OCI-LY1 (cell line): ENCODE results near the gene PLPP4.

Source experiments
- H2AFZ ChIP-seq: fragments of 200-600 bp; sonication (generic), shearing (Covaris generic); 2 replicates; pipeline ENCODE4 v1.6.0; 2014; ENCODE audit warnings: antibody characterized with exemption, mild to moderate bottlenecking, low read length
- H3F3A ChIP-seq: fragments of 200-600 bp; sonication (generic), shearing (Covaris generic); 2 replicates; pipeline ENCODE4 v1.6.0; 2014; ENCODE audit warnings: mild to moderate bottlenecking, antibody characterized with exemption, low read length, moderate library complexity; ENCODE audit not compliant: insufficient read depth
- H3K27ac ChIP-seq: fragments of 200-600 bp; sonication (generic); 2 replicates; pipeline ENCODE4 v1.5.1; 2014; ENCODE audit warnings: low read length, mixed run types, mild to moderate bottlenecking, low read depth; ENCODE audit not compliant: poor library complexity, severe bottlenecking
- H3K27me3 ChIP-seq: fragments of 200-600 bp; sonication (generic); 2 replicates; pipeline ENCODE4 v1.6.0; 2014; ENCODE audit warnings: antibody characterized with exemption, mild to moderate bottlenecking, low read length, moderate library complexity; ENCODE audit not compliant: insufficient read depth
- H3K36me3 ChIP-seq: fragments of 200-600 bp; sonication (generic); 2 replicates; pipeline ENCODE4 v1.6.1; 2014; ENCODE audit warnings: mild to moderate bottlenecking, antibody characterized with exemption, low read length, moderate library complexity, mixed read lengths; ENCODE audit not compliant: insufficient read depth
- H3K4me1 ChIP-seq: fragments of 200-600 bp; sonication (generic); 2 replicates; pipeline ENCODE4 v1.5.1; 2014; ENCODE audit warnings: mild to moderate bottlenecking, low read length, moderate library complexity; ENCODE audit not compliant: insufficient read depth, severe bottlenecking
- H3K4me2 ChIP-seq: fragments of 200-600 bp; sonication (generic), shearing (Covaris generic); 2 replicates; pipeline ENCODE4 v1.6.1; 2014; ENCODE audit warnings: low read length
- H3K4me3 ChIP-seq: fragments of 200-600 bp; sonication (generic); 2 replicates; pipeline ENCODE4 v1.5.1; 2014; ENCODE audit warnings: low read length, low read depth, mild to moderate bottlenecking, mixed read lengths; ENCODE audit not compliant: poor library complexity, severe bottlenecking
- H3K79me2 ChIP-seq: fragments of 200-600 bp; shearing (Covaris generic); 2 replicates; pipeline ENCODE4 v1.6.1; 2016; ENCODE audit warnings: mixed run types, low read length, mixed read lengths; ENCODE audit not compliant: insufficient read depth
- H3K9ac ChIP-seq: fragments of 200-600 bp; sonication (generic), shearing (Covaris generic); 2 replicates; pipeline ENCODE4 v1.6.1; 2014; ENCODE audit warnings: mild to moderate bottlenecking, low read length, mixed read lengths
- H3K9me2 ChIP-seq: fragments of 200-600 bp; sonication (generic), shearing (Covaris generic); 2 replicates; pipeline ENCODE4 v1.6.1; 2014; ENCODE audit warnings: low read depth, mild to moderate bottlenecking, low read length, mixed read lengths
- H3K9me3 ChIP-seq: fragments of 200-600 bp; shearing (Covaris generic); 2 replicates; pipeline ENCODE4 v1.6.1; 2014; ENCODE audit warnings: low read length, mixed read lengths
- H4K20me1 ChIP-seq: fragments of 200-600 bp; sonication (generic), shearing (Covaris generic); 2 replicates; pipeline ENCODE4 v1.6.0; 2016; ENCODE audit warnings: mild to moderate bottlenecking, low read length; ENCODE audit not compliant: insufficient read depth
- EZH2 ChIP-seq: fragments of 200-600 bp; sonication (generic), shearing (Covaris generic); IDR thresholded peaks from 2 replicates; pipeline ENCODE4 v1.8.0; 2017; ENCODE audit warnings: borderline replicate concordance, mixed run types, mild to moderate bottlenecking, antibody characterized with exemption, low read length, moderate library complexity, mixed read lengths
- TF ChIP-seq, protein P1 (sequence below): fragments of 200-600 bp; sonication (generic), shearing (Covaris generic); IDR thresholded peaks from 2 replicates; pipeline ENCODE4 v1.5.1; 2017; ENCODE audit warnings: mild to moderate bottlenecking, antibody characterized with exemption, low read length, moderate library complexity, mixed read lengths

The PLPP4 gene

GRCh38 chr10:120415709-120416330 is 41.2 kb upstream of the PLPP4 start:
- H3K79me2 ChIP-seq, result no peaks in the 10 kb centered on the region
- H3F3A ChIP-seq, result no peaks in the 10 kb centered on the region
- no peaks in the 10 kb centered on the region for H3K27me3 ChIP-seq
- no peak overlapping the region for H3K4me2 ChIP-seq
- no peak overlapping the region for H2AFZ ChIP-seq
- H3K9ac ChIP-seq, result no peak overlapping the region
- no peaks in the 10 kb centered on the region for H3K36me3 ChIP-seq
- H4K20me1 ChIP-seq, result no peaks in the 10 kb centered on the region
- no peaks in the 10 kb centered on the region for H3K4me1 ChIP-seq
- no peak for TF ChIP-seq EZH2
- TF ChIP-seq, protein P1, sequence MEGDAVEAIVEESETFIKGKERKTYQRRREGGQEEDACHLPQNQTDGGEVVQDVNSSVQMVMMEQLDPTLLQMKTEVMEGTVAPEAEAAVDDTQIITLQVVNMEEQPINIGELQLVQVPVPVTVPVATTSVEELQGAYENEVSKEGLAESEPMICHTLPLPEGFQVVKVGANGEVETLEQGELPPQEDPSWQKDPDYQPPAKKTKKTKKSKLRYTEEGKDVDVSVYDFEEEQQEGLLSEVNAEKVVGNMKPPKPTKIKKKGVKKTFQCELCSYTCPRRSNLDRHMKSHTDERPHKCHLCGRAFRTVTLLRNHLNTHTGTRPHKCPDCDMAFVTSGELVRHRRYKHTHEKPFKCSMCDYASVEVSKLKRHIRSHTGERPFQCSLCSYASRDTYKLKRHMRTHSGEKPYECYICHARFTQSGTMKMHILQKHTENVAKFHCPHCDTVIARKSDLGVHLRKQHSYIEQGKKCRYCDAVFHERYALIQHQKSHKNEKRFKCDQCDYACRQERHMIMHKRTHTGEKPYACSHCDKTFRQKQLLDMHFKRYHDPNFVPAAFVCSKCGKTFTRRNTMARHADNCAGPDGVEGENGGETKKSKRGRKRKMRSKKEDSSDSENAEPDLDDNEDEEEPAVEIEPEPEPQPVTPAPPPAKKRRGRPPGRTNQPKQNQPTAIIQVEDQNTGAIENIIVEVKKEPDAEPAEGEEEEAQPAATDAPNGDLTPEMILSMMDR, result no peak
- no peak overlapping the region for H3K4me3 ChIP-seq
- H3K9me2 ChIP-seq, result no peaks in the 10 kb centered on the region
- no peak overlapping the region for H3K27ac ChIP-seq
- H3K9me3 ChIP-seq, result no peaks in the 10 kb centered on the region

DNA sequence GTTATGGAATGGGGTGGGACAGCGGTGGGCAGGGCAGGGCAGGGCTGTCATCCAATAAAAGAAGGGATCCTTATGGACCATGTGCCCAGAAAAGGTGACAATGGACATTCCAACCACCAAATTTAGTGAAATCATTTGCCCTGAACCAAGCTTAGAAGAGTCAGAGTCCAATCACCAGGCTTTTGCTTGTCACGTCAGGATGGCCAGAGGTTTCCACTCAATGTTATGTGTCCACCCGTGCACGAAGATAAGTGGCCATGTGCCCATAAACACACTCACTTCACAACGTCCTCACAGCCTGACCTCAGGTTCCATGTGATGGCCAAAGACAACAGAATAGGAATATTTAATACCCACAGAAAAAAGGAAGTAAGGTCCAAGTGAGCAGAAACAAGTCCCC is 36.6 kb upstream of the PLPP4 start:
- H3K27me3 ChIP-seq, result no peaks in the 10 kb centered on the region
- no peaks in the 10 kb centered on the region for H3K36me3 ChIP-seq
- no peaks in the 10 kb centered on the region for H3F3A ChIP-seq
- H3K9me3 ChIP-seq, result no peaks in the 10 kb centered on the region
- no peak overlapping the region for H3K9ac ChIP-seq
- no peaks in the 10 kb centered on the region for H3K79me2 ChIP-seq
- H3K27ac ChIP-seq, result no peak overlapping the region
- H2AFZ ChIP-seq, result no peak overlapping the region
- H3K4me2 ChIP-seq, result no peak overlapping the region
- no peaks in the 10 kb centered on the region for H3K4me1 ChIP-seq
- H4K20me1 ChIP-seq, result no peaks in the 10 kb centered on the region
- H3K9me2 ChIP-seq, result no peaks in the 10 kb centered on the region
- no peak overlapping the region for H3K4me3 ChIP-seq
- TF ChIP-seq, protein P1, result no peak
- no peak for TF ChIP-seq EZH2

GRCh38 chr10:120421250-120421649 is 35.8 kb upstream of the PLPP4 start:
- Histone ChIP-seq H3F3A (no peaks in the 10 kb centered on the region), H4K20me1 (no peaks in the 10 kb centered on the region), H3K4me1 (no peaks in the 10 kb centered on the region), H3K4me2 (no peak overlapping the region), H3K27me3 (no peaks in the 10 kb centered on the region), H2AFZ (no peak overlapping the region), H3K4me3 (no peak overlapping the region), H3K36me3 (no peaks in the 10 kb centered on the region), H3K79me2 (no peaks in the 10 kb centered on the region), H3K9me2 (no peaks in the 10 kb centered on the region), H3K9me3 (no peaks in the 10 kb centered on the region), H3K9ac (no peak overlapping the region), H3K27ac (no peak overlapping the region)
- TF ChIP-seq EZH2, result no peak
- TF ChIP-seq, protein P1, result no peak
